H1 (cell line): ENCODE data around the gene ADCY3.

Experiments
- CTCF ChIP-seq, 3 experiments: IDR thresholded peaks; 1 replicate in 2 of 3; 2 replicates in 1 of 3; pipeline versions ENCODE4 v1.5.1 to v1.6.1; 2011; ENCODE audit warnings: low read length in 3 of 3, mild to moderate bottlenecking in 3 of 3, inconsistent platforms in 2 of 3, low read depth in 1 of 3, moderate library complexity in 1 of 3; ENCODE audit not compliant: insufficient read depth in 1 of 3; ENCODE audit errors: control extremely low read depth in 1 of 3
- GABPA ChIP-seq: IDR thresholded peaks from 2 replicates; pipeline ENCODE4 v1.6.1; 2011; ENCODE audit warnings: mild to moderate bottlenecking, low read length, moderate library complexity, borderline replicate concordance; ENCODE audit not compliant: insufficient read depth
- TBP ChIP-seq: IDR thresholded peaks from 2 replicates; pipeline ENCODE4 v1.6.1; 2011; ENCODE audit warnings: low read depth, low read length, improper control_type of control experiment
- YY1 ChIP-seq: IDR thresholded peaks from 2 replicates; pipeline ENCODE4 v1.6.1; 2011; ENCODE audit warnings: low read depth, mild to moderate bottlenecking, low read length

GRCh38 chr2:24903161-24904103, 16.6 kb downstream of the ADCY3 start:
- no peak for TF ChIP-seq CTCF (IDR thresholded peaks at IDR 0.05; ENCODE audit: control extremely low read depth in 1 of 3, insufficient read depth in 1 of 3, low read depth in 1 of 3, low read length in 3 of 3)
- no peak for TF ChIP-seq TBP
- no peak for TF ChIP-seq YY1
- no peak for TF ChIP-seq GABPA
